ENCODE results near the gene YY1.

Gene YY1

DNA sequence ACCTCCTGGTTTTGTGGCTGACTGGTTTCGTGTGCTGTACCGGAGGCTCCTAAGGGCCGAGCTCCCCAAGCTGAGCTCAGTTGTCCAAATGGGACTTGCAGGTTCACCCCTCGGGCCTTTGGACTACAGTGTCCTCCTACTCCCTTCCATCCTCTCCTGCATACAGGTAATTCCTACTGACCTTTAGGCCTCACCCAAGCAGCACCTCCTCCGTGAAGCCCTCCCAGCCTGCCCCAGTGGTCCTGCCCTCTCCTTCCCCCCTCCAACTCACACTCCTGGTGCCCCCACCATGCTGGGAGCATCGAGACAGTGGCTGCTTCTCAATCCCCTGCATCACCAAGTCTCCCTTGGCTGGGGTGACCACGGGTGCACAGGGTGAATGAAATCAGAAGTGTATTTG, 27.1 kb upstream of the YY1 start:
- no peaks in the 10 kb centered on the region for H4K20me1 ChIP-seq
- peaks cover 26 to 32% (median 29%) of the 10 kb centered on the region in 10 experiments for H3K4me1 ChIP-seq
- H3K4me2 ChIP-seq, result no peak overlapping the region
- peaks cover 5 to 17% (median 12%) of the 10 kb centered on the region in 11 experiments; a peak in 16 of 22 replicates for H3K9me3 ChIP-seq (replicated peaks in 1 of 11)
- H3K4me3 ChIP-seq, result no peak overlapping the region
- 0 out of 22 replicates have a peak, but pooled peaks cover 0 to 3% (median 0%) of the 10 kb centered on the region in 11 experiments for H3K36me3 ChIP-seq
- H3K27me3 ChIP-seq, result no peaks in the 10 kb centered on the region
- no peak for TF ChIP-seq Cebpa-rat (IDR thresholded peaks at IDR 0.05)
- no peak overlapping the region for H3K9ac ChIP-seq
- no peak overlapping the region for H3K27ac ChIP-seq

DNA sequence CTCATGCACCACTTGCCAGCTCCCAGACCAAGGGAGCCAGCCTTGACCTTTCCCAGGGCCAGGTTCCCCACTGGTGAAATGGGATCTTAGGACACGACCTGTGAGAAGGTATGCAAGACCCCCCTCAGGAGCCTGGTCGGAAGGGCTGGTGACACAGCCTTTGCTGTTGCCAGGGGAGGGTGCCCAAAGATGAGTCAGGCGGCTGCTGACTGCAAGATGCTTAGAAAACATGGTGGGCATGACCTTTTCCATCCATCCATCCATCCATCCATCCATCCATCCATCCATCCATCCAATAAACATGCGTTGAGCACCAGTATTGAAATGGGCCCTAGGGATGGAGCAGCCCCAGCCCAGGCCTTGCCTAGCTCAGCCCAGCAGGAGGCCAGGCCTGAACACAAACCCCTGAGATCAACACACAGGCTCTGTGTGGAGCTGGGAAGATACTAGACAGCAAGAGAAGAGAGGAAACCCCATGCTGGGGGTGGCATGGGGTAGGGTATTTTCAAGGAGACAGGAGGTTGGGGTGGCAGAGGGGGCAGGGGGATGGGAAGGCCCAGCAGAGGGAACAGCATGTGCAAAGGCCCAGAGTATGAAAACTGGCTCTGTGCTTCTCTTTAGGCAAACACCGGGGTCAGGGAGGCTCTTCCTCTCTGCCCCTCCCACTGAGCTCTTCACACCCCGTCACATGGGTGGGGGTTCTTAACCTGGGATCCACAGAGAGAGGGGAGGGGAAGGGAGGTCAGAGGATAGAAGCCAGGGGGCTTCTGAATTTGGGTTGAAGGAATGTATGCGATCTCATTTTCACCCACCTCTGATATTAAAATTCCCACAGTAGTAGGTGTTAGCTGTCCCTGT, 26.2 kb upstream of the YY1 start:
- H3K27me3 ChIP-seq, result no peaks in the 10 kb centered on the region
- peak overlapping the region in 3 of 11 experiments; percentile 92 to 98 (median 97); a peak in 5 of 22 replicates for H3K27ac ChIP-seq
- no peaks in the 10 kb centered on the region for H4K20me1 ChIP-seq
- H3K9ac ChIP-seq, result peak overlapping the region; percentile 92 to 99 (median 97); a peak in 17 of 22 replicates
- peak overlapping the region; percentile 82 to 97 (median 94) for H3K4me2 ChIP-seq
- TF ChIP-seq Cebpa-rat (IDR thresholded peaks at IDR 0.05), result no peak
- H3K4me3 ChIP-seq, result peak overlapping the region in 3 of 10 experiments; percentile 68 to 84 (median 73); a peak in 5 of 20 replicates
- H3K9me3 ChIP-seq (replicated peaks in 1 of 11), result peaks cover 3 to 10% (median 8%) of the 10 kb centered on the region in 11 experiments; a peak in 16 of 22 replicates
- peaks cover 26 to 32% (median 29%) of the 10 kb centered on the region in 10 experiments for H3K4me1 ChIP-seq
- 0 out of 22 replicates have a peak, but pooled peaks cover 0 to 3% (median 0%) of the 10 kb centered on the region in 11 experiments for H3K36me3 ChIP-seq

DNA sequence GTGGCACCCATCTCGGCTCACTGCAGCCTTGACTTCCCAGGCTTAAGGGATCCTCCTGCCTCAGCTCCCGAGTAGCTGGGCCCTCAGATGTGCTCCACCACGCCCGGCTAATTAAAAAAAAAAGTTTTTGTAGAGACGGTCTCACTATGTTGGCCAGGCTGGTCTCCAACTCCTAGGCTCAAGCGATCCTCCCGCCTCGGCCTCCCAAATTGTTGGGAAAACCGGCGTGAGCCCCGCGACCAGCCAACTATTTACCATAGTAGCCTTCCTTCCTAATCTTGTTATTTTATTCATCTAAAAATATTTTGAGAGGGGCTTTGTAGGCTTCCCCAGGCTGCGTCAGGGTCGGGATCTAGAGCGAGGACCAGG, 25.4 kb upstream of the YY1 start:
- Histone ChIP-seq H3K9me3 (replicated peaks in 1 of 11) (peaks cover 0 to 1% (median 0%) of the 10 kb centered on the region in 11 experiments; a peak in 4 of 22 replicates), H3K4me1 (peaks cover 26 to 38% (median 29%) of the 10 kb centered on the region in 10 experiments), H3K4me2 (peak overlapping the region; percentile 82 to 97 (median 94)), H3K27me3 (no peaks in the 10 kb centered on the region), H3K27ac (peak overlapping the region; percentile 92 to 99 (median 97)), H3K36me3 (no peaks in the 10 kb centered on the region), H3K4me3 (peak overlapping the region; percentile 68 to 91 (median 74)), H4K20me1 (peaks cover 0 to 7% (median 0%) of the 10 kb centered on the region in 11 experiments; a peak in 1 of 22 replicates), H3K9ac (peak overlapping the region; percentile 92 to 99 (median 97))
- TF ChIP-seq Cebpa-rat (IDR thresholded peaks at IDR 0.05), result no peak

DNA sequence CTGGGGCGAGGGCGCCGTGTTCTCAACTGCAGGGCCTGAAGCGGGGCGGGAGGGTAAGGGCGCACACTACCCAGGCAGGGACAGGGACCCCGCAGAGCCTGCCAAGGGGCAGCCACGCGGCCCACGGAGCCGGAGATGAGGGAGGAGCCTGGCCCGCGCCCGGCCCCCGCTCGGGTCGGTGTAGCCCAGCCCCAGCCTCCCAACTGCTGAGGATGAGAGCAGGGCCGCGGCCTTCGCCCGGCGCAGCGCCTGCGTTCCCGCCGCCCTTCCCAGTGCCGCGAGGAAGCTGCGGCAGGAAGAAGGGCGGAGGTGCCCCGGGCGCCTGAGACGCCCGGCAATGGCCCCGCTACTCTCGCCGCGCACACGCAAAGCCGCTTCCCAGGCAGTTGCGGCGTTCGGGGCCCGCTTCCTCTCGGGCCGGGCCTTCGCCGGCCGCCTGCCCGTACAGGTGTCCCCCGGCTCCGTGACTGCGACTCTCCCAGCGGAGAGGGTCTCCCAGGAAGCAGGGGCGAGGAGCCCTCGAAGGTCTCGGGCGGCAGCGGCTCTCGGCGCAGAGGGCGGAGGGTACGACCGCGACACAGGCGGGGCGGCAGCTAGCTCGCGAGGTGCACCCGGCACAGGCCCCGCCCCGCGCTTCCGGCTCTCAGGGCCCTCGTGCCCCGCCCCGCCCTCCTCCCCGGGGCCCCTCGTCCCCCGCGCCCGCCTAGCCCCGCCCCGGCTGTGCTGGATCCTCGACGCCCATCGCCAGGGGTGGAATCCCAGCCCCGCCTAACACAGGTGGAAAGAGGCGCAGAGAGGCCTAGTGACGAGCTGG, 24.8 kb upstream of the YY1 start:
- peaks cover 26 to 38% (median 30%) of the 10 kb centered on the region in 10 experiments for H3K4me1 ChIP-seq
- H3K4me2 ChIP-seq, result peak overlapping the region; percentile 82 to 97 (median 94)
- peak overlapping the region; percentile 92 to 99 (median 97) for H3K27ac ChIP-seq
- no peaks in the 10 kb centered on the region for H3K36me3 ChIP-seq
- no peaks in the 10 kb centered on the region for H3K9me3 ChIP-seq (replicated peaks in 1 of 11)
- peak overlapping the region; percentile 92 to 99 (median 97) for H3K9ac ChIP-seq
- H4K20me1 ChIP-seq, result peaks cover 0 to 7% (median 0%) of the 10 kb centered on the region in 11 experiments; a peak in 1 of 22 replicates
- peak overlapping the region; percentile 68 to 91 (median 74) for H3K4me3 ChIP-seq
- H3K27me3 ChIP-seq, result no peaks in the 10 kb centered on the region
- TF ChIP-seq Cebpa-rat (IDR thresholded peaks at IDR 0.05), result no peak

GRCh38 chr14:100214770-100215083, 24.2 kb upstream of the YY1 start:
- no peak for TF ChIP-seq Cebpa-rat (IDR thresholded peaks at IDR 0.05)
- H3K9me3 ChIP-seq (replicated peaks in 1 of 11), result no peaks in the 10 kb centered on the region
- peak overlapping the region; percentile 50 to 99 (median 97); a peak in 19 of 22 replicates for H3K27ac ChIP-seq
- peaks cover 26 to 42% (median 36%) of the 10 kb centered on the region in 10 experiments for H3K4me1 ChIP-seq
- no peaks in the 10 kb centered on the region for H3K36me3 ChIP-seq
- H3K4me3 ChIP-seq, result peak overlapping the region in 6 of 10 experiments; percentile 69 to 91 (median 78); a peak in 13 of 20 replicates
- peak overlapping the region; percentile 74 to 97 (median 93) for H3K4me2 ChIP-seq
- H3K27me3 ChIP-seq, result no peaks in the 10 kb centered on the region
- peaks cover 0 to 7% (median 0%) of the 10 kb centered on the region in 11 experiments; a peak in 1 of 22 replicates for H4K20me1 ChIP-seq
- H3K9ac ChIP-seq, result peak overlapping the region in 10 of 11 experiments; percentile 29 to 99 (median 97); a peak in 17 of 22 replicates

DNA sequence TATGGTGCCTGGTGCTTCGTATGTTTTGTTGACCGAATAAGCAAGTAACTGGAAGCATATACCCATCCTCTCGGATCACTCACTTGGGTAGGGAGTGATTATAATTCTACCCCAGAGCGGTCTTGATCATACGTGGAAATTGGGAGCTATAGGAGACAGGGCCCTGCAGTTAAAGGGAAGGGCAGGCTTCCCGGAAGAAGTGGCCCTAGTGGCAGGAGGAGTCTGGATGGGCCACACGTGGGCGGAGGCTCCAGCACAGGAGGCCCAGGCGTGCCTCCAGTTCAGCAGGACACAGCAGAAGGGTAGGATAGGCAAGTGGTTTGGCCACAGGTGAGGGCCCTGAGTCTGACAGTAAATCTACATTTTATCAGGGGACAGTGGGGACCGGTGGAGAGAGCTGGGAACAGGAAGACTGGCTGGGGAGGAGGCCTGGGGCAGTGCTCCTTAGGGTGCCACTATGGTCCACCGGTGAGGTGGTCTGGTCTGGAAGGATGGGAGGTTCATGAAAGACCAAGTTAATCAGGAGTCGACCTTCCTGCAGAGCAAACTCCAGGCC, 23.5 kb upstream of the YY1 start:
- no peak overlapping the region for H3K4me3 ChIP-seq
- no peaks in the 10 kb centered on the region for H3K27me3 ChIP-seq
- peak overlapping the region in 1 of 11 experiments; percentile 18; a peak in 2 of 22 replicates for H3K9ac ChIP-seq
- peaks cover 0 to 7% (median 0%) of the 10 kb centered on the region in 11 experiments; a peak in 1 of 22 replicates for H4K20me1 ChIP-seq
- H3K4me1 ChIP-seq, result peaks cover 29 to 49% (median 43%) of the 10 kb centered on the region in 10 experiments
- peak overlapping the region in 5 of 11 experiments; percentile 0 to 99 (median 96); a peak in 3 of 22 replicates for H3K27ac ChIP-seq
- peak overlapping the region in 5 of 11 experiments; percentile 82 to 97 (median 93); a peak in 10 of 22 replicates for H3K4me2 ChIP-seq
- no peaks in the 10 kb centered on the region for H3K36me3 ChIP-seq
- no peaks in the 10 kb centered on the region for H3K9me3 ChIP-seq (replicated peaks in 1 of 11)
- no peak for TF ChIP-seq Cebpa-rat (IDR thresholded peaks at IDR 0.05)

DNA sequence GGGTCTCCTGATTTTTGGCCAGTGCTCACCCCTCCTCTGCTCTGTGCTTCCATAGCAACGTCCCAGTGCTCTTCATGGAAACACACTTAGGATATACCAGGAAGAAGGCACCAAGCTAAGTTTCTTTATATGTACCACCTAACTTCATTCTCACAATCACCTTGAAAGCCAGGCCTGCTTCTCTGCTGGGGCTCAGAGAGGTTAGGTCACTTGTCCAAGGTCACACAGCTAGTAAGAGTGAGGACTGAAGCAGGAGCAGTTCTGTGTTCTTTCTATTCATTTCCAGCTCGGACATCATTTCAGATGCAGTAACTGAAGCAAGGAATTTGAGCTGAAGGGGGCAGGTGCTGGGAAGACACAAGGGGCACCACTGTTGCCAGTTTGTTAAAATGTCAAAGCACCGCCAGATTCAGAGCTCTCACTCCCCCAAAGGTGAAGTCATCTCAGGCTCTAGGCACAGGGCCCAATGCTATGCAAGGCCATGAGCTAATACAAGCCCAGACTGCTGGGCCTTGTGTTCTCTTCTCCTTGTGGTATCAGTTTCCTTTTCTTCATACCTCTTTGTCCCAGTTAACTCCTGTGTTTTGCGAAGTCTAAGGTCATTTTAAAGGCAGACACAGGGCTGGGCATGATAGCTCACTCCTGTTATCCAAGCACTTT, 19.7 kb upstream of the YY1 start:
- TF ChIP-seq Cebpa-rat (IDR thresholded peaks at IDR 0.05), result no peak
- Histone ChIP-seq H3K36me3 (no peaks in the 10 kb centered on the region), H3K9me3 (replicated peaks in 1 of 11) (no peaks in the 10 kb centered on the region), H3K4me3 (no peak overlapping the region), H3K27me3 (no peaks in the 10 kb centered on the region), H3K27ac (no peak overlapping the region; a peak in 1 of 22 replicates), H4K20me1 (peaks cover 0 to 18% (median 0%) of the 10 kb centered on the region in 11 experiments; a peak in 3 of 22 replicates), H3K4me2 (peak overlapping the region in 8 of 11 experiments; percentile 1 to 96 (median 26); a peak in 11 of 22 replicates), H3K9ac (no peak overlapping the region), H3K4me1 (peaks cover 52 to 71% (median 62%) of the 10 kb centered on the region in 10 experiments)

Data from BLaER1 treated with 17β-estradiol and CSF1 and Interleukin-3, amounts not matched to agents 10 nM and 100 nM (cell line).